ENCODE results near the gene C10orf143. TPM values are rescaled to one million over a fixed set of nuclear protein-coding genes. Genes with fewer than 3 reads are reported as not detected.
A peak's percentile ranks its signal among the peaks of the same experiment; 100 is the strongest.

The C10orf143 gene
- total RNA-seq, 1 experiment from 2014 or later: 2.2 TPM

GRCh38 chr10:130054021-130054420, 56.6 kb downstream of the C10orf143 start:
- DNase-seq (ENCODE audit: low spot score): no peak

DNA sequence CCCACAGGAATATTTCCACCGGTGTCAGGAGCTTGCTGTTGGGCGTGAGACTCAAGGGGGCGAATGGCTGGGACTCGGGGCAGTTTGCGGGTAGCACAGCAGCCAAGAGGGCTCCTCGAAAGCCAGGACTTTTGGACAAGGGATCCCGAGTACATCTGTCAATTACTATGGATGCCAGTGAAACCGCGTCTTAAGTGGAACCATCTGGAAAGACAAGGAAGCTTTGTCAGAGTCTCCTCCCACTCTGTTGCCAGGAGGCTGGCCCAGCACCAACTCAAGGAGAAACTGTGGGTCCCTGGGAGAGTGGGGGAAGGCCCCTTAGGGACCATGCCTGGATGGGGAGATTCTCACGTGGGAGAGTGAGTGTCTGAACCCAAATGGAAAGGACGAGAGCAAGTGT, 57.1 kb downstream of the C10orf143 start:
- no peak for DNase-seq (ENCODE audit: low spot score)

DNA sequence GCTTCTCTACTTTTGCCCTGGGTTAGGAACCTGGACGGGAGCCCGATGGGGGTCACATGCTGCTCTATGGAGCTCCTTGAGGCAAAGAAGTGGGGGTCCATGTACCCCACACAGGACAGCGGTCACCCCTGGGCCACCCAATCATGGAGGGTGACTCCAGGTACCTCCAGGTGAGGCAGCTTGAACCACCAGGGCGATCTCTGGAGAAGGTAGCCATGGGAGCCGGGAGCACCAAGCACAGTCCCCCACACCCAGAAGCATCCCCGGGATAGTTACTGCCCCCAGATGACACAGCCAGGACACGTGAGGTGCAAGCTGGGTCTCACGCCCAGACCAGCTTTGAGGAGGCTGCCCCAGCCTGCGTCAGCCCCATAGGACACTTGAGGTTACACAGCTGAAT, 58.4 kb downstream of the C10orf143 start:
- DNase-seq (ENCODE audit: low spot score): no peak

- no peak for DNase-seq (ENCODE audit: low spot score)
Observed at GRCh38 chr10:130050721-130051120, 59.9 kb downstream of the C10orf143 start.

DNA sequence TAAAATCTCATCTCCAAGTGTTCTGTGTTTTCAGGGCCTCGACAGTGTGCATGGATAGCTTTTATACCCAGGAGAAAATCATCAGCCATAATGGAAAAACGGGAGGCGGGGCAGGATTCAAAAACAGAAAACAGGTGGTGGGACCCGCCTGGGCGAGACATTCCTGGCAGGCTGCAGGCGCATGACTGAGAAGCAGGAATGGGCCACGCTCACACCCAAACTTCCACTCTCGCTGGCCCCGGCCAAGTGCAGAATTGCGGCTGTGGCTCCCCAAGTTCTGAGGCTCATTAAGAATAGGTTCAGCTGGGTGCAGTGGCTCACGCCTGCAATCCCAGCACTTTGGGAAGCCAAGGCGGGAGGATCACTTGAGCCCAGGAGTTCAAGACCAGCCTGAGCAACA, 60.6 kb downstream of the C10orf143 start:
- no peak for DNase-seq (ENCODE audit: low spot score)

DNA sequence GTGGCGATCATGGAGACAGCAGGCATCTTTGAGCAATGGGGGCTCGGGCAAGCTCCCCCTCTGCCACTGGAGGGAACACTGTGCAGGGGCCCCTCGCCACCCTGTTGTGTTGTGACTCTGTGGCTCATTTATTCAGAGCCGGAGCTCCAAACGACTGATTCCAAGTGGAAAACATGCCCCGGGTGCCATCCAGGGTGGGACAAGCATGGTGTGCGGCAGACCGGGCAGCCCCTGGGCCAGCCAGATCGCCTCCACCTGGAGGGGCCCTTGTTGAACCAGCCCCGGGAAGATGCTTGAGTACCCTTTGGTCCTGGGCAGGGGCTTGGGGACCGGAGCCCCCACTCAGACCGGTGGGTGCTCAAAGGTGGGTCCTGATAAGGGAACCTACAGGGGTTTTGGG, 61.4 kb downstream of the C10orf143 start:
- no peak for DNase-seq (ENCODE audit: low spot score)

GRCh38 chr10:130048081-130048480, 62.5 kb downstream of the C10orf143 start:
- no peak for DNase-seq (ENCODE audit: low spot score)

DNA sequence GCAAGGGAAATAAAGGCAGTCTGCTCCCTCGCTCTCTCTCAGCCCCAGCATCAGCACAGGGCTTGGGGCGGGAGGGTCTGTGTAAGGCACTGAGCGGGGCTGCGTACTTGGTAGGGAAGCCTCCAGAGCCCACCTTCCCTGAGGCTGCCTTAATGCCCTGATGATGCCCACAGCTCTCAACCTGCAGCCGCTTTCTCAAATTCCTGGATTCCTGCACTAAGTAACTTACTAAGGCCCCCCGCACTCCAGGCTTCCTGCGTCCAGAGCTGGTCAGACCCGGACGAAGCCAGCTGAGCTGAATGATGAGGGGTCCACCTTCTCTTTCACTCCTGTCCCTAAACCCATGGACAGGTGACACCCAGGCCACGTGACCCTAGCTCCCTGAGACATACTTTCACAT, 63.3 kb downstream of the C10orf143 start:
- DNase-seq (ENCODE audit: low spot score): no peak

DNA sequence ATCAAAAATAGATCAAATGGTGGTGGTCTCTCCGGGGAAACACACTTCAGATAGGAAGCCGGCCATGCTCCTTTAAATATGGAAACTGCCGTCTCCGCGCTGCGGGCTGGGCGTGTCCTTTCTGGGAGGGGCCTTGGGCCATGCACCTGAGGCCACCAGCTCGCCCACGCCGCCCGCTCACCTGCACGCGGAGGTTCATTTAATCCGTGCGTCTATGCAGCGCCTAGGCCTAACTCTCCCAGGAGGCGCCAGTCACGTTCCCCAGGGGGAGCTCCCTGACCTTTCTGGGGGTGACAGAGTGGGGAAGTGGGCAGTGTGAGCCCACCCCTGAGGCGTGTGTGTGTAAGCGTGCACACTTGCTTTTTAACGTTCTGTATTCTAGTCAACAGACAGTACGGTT, 64.0 kb downstream of the C10orf143 start:
- no peak for DNase-seq (ENCODE audit: low spot score)

DNA sequence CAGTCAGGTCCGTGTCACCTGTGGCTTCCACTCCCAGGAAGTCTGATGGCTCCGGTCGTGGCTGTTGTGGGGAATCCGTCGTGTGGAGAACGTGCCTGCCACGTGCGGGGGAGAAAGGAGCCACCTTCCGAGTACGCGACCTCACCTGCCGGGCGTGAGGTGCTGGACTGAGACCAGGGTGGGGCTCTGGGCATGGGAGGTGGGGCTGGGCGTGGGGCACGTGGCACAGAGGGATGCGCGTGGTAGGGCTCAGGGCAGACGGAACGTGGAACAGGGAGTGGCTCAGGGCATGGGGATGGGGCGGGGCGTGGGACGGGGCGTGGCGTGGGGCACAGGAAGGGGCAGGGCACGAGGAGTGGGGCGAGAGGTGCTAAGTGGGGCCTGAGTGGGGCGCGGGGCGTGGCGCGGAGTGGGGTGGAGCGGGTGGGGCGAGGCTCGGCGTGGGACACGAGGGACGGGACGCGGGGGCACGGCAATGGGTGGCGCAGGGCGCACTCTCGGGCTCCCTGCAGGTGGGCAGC, 64.8 kb downstream of the C10orf143 start:
- no peak for DNase-seq (ENCODE audit: low spot score)

GRCh38 chr10:130045091-130045652, 65.5 kb downstream of the C10orf143 start:
- peak; percentile 36 for DNase-seq (ENCODE audit: low spot score)

DNA sequence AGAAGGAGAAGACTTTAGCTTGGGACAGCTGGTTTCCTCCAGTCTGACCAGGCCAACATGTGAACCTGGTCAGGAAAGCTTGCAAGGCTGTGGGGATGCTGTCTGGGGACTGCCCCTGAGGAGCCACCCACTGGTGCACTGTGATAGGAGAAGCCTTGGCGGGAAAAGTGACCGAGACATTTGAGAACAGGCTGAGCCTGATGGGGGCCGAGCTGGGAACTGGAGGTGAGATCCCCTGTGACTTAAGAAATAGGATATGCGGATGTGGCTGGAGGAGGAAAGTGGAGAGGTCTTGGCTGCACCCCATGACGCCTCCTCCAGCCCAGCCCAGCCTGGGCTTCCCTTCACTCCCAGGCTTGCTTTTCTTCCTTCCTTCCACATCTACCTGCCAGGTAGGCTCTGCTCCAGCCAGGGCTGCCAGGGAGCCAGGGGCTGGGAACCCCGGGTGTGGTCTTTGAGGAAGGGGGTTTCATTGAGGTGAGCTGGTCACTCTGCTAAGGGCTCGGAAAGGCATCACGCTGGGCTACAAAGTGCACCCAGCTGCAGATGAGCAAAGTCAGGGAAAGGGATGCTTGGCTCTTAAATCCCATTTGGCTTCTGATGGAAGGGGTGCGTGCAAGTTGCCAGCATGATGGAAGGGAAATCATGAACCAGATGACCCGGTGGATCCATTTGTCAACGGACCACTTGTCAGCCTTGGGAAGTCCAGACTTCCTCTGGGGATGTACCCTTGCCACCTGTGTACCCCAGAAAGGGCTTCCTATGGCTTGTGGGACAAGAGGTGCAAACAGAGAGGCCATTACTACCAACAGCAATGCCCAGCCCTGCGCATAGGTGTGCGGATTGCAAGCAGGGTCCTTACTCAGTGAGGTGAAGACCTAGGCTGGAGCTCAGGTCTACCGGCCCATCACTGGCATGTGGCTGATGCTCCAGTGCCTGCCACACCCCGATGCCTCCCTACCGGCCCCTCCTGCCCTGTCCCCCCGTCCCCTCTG, 66.3 kb downstream of the C10orf143 start:
- DNase-seq (ENCODE audit: low spot score): no peak

DNA sequence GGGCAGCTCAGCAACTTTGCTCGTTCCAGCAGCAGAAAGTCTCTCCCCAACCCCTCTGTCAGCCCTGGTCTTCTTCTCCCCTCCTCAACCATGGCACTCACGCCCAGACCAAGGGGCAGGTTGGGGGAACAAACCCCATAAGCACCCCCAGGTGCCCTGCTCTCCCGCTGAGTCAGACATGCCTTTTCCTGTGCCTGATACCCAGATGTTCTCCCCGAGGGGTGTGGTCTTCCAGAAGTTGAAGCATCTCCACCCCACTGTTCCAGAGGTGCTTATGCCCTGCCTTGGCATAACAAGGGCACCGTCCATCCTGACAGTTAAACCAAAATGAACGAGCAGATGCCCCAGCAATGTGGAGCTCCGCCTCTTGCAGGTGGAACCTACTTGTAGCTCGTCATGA, 67.1 kb downstream of the C10orf143 start:
- DNase-seq (ENCODE audit: low spot score): no peak

DNA sequence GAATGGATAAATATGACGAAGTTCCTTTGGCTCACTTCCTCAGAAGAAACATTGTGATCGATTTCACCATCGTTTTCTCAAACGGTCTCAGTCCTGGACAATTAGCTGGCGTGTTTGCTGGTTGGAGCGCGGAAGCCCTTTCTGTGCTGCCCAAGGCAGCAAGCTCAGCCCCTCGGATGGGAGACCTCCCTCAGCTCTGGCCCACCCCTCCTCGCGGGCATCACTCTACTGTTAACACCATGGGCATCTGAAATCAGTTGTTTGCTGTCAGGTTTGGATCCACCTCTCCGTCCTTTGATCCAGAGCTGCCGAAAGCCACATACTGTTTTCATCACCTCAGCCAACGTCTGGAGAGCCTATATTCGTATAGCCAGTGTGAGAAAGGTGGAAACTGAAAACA, 68.2 kb downstream of the C10orf143 start:
- no peak for DNase-seq (ENCODE audit: low spot score)

DNA sequence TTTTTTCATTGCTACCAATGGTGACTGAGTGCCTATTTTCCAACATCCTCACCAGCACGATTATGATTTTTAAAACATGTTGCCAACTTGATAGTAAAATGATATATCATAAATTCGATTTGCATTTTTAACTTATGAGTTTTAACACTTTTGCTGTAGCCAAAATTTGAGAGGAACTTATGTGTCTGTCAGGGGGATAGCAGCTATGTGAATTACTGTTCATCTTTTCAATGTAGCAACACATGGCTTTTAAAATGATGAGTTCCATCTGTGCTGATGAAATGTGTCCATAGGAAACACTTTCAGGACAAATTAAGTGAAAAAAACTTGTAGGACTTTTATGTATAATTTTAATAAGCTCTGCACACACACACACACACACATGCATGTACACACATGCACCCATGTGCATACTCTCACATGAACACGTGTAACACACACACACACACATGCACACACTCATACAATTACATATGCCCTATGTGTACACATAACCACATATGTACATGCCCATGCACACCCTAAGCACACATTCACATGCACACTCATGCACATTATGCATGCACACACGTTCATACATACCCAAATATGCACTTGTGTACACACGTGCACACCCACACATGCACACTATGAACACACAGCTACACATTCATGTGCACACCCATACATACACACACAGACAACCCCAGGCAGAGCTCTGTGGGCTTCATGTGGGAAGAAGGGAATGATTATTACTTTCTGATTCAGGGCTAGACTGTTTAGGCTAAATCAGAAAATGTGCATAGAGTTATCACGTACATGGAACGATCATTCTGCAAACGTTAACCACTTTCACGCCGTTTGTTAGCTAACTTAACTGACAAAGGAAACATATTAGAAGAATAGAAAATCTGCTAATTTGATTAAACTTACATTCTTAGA, 68.9 kb downstream of the C10orf143 start:
- DNase-seq (ENCODE audit: low spot score): no peak

DNA sequence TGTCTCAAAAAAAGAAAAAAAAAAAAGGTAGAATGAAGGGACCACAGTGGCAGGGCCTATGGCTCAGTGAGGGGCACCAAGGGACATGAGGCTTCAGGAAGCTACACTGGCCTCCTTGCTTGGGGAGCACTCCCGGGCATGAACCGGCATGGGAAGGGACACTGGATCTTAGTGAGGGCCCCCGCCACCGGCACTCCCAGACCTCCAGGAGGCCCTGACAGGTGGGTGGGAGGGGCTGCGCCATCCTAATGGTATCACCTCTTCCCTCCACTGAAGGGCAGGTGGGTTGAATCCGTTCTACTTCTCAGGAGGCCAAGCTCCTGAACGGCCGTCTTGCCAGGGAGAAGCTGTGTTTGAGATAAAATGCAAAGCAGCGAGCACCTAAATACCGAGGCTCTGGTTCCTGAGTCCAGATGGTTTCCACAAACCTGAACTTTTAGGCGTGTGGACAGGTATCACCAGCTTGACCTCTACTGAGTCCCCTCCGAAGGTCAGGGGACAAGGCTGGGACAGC, 69.8 kb downstream of the C10orf143 start:
- no peak for DNase-seq (ENCODE audit: low spot score)

DNA sequence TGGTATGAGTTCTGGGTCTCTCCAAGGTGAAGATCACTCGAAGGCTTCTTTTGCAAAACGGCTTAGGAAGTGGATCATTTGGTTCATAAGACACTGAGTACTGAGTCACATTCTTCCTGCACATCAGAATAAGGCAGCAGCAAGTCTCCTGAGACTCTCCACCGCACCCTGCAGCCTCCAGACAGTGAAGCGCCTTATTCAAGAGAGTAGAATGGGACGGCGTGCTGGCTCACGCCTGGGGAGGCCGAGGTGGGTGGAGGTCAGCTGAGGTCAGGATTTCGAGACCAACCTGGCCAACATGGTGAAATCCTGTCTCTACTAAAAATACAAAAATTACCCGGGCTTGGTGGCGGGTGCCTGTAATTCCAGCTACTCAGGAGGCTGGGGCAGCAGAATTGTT, 70.3 kb downstream of the C10orf143 start:
- DNase-seq (ENCODE audit: low spot score): no peak

DNA sequence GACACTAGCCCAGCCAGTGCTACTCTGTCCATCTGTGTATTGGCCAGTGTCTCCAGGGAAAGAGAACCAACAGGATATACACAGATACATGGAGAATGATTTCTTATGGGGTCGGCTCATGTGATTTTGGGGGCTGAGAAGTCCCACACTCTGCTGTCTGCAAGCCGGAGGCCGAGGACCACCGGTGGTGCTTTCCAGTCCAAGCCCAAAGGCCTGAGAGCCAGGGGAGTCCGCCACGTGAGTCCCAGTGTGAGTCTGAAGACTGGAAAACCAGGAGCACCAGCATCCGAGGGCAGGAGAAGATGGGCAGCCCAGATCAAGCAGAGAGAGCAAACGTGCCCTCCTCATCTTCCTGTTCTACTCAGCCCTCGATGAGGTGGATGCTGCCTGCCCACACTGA, 71.5 kb downstream of the C10orf143 start:
- no peak for DNase-seq (ENCODE audit: low spot score)

GRCh38 chr10:130038611-130039109, 72.0 kb downstream of the C10orf143 start:
- no peak for DNase-seq (ENCODE audit: low spot score)

DNA sequence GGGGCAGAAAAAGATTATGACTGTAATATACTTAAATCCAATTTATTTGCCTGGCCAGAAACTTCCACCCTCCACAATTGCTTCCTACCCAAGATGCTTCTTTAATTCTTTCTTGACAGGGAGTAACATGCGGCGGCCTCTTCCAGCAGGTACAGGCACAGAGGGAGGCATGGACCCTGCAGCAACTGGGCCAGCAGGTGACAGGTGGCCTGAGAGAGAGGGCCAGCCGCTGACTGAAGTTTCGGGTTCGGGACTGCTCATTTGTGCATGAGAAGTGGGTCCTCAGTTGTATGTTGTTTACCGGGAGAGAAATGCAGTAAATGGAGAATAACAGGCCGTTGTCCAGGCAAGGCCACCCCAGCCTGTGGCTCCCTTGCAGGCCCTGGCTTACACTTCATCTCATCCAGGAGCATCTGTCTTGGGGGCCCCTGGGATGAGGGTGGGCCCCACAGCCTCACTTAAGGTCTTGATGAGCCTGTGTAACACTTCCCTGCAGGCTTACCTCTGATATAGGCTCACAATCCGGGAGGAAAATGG, 72.5 kb downstream of the C10orf143 start:
- DNase-seq (ENCODE audit: low spot score): no peak

GRCh38 chr10:130037169-130037661, 73.4 kb downstream of the C10orf143 start:
- no peak for DNase-seq (ENCODE audit: low spot score)

Measured in H4 (cell line).